HG02943 (cell line): ENCODE data around the gene TAF10.

Experiments used
- ATAC-seq: cut with Tn5 transposase; IDR thresholded peaks from one replicate; pipeline ENCODE4 v1.9.1; 2021; ENCODE audit warnings: mild to moderate bottlenecking, low read depth, moderate library complexity; ENCODE audit not compliant: unreplicated experiment

TAF10 gene

DNA sequence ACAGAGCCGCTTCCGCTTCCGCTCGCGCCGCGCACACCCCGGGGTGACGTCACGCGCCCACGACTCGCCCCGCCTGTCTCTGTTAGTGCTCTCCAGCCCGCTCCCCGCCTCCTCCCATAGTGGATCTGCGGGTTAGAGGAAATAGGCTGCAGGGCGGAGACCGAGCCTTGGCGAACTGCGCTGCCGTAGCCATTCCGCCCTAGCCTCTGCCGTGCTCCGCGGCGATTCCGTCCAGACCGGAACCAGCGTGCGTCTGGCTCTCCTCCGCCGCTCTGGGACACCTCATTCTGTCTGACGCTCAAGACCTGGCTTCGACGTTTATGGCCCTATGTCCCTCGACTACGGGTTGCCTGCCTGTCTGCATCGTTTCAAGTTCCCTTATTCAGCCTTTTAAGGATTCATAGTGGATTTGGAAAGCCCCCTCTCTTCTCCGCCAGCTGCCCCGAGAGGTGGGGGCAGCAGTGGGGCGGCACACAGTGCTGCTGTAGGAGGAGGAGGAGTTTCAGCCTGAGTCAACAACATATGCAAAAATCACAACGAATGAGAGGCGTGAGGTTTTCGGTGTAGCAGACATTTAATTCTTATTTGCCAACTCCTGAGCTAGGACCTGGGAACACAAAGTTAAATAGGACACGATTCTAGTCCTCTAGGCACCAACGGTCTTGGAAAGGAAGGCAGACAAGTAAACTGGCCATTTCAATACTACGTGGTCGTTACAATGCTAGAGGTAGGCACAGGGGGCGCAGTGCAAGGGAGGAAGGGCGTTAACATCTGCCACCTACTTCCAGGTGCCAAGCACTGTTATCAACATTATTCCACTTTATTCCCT lies at the start of gene TAF10:
Gene TAF10, minus strand, starts transcription at position 4 of the 829 bp plus-strand sequence. CDS start 27 bp downstream, outside the sequence.
- ATAC-seq = peak; percentile 89

DNA sequence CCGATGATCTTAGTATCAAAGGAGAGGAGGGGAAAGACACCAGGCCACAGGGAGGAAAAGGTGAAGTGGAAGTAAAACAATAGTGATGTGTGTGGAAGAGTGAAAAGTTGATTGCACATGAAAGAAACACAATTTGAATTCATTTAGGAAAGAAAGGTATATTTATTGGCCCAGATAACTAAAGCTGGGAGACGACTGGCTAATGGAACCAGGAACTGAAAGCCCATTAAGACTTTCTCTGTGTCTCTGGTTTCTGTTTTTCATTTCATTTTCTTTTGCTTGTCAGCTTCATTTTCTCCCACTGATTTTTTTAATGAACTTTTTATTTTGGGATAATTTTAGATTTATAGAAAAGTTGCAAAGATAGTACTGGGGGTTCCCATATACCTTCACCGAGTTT lies 48.7 kb upstream of the TAF10 start:
- no peak for ATAC-seq

DNA sequence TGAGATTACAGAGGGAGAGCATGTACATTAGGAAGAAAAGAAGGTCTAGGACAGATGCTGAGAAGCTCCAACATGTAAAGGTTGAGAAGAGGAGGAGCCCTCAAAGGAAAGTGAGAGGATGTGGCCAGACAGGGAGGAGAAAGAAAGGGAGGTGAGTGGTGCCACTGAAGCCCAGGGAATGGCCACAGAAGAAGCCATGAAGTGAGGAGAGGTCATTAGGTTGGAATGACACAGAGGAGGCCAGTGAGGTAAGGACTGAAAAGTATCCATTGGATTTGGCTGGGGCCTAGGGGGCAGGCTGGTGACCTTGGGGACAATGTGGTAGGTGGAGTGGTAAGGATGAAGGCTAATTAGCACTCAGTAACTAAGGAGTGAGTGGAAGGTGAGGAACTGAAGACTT lies 46.6 kb upstream of the TAF10 start:
- ATAC-seq = no peak

DNA sequence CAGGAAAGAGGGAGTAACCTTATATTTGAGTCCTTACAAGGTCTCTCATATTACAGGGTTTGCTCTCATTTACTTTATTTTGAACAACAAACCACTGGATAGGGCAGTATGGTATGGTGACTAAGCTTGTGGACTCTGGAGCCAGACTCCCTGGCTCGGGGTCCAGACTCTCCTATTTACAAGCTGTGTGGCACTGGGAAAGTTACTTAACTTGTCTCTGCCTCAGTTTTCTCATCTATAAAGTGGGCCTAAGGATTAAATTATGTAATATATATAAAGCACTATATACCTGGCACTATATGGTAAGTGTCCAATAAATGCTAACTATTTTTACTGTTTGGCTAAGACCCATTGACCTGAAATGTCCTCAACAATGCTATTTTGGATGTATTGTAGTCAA lies 45.3 kb upstream of the TAF10 start:
- ATAC-seq = no peak

- ATAC-seq = no peak
Observed at GRCh38 chr11:6656936-6657335, 44.9 kb upstream of the TAF10 start.

DNA sequence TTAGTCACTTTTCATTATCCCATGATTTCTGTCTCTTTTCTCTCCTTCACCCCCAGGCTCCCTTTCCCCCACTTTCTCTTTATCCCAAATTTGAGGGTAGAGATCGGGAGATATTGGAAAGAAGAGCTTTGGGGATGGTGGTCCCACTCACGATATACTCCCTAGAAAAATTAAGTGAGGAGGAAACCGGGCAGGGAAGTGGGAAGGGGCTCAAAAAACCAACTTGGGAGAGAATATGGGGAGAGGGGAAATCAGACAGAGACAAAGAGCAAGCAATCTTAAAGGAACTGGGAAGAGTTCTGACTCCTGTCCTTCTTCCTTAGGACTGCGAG lies 44.5 kb upstream of the TAF10 start:
- no peak for ATAC-seq

DNA sequence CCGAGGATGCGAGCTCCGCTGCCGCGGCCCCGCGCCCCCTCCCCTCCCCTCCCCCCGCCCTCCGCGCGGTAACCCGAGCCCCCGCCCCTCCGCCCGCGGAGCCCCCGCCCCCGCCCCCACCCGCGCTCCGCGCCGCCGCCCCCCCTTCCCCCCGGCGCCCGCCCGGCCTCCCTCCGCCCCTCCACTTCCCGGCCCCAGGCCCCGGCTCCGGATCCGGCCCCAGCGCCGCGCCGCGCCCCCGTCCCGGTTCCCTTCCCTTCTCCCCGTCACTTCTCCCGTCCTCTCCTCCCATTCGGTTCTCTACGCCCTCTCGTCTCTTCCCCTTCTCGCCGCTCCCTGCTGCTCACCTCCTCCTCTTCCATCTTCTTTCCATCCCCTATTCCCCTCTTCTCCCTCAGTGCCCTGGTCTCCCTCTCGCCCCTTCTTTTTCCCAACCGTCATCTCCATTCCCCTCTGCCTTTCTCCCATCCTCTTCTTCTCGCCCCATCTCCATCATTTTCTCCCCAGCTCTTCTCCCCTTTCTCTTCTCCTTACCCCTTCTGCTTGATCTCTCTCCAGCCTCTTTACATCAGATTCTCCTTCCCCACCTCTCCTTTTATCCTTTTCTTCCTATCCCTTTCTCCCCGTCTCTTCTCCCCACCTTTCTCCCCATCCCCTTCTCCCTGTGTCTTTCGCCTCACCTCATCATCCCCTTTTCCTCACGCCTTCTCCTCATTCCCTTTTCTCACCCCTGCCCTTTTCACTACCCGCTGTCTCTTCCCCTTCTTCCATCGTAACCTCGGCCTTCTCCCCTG lies 44.0 kb upstream of the TAF10 start, which contains the start of gene DCHS1:
Gene DCHS1, minus strand, starts transcription at position 20 of the 794 bp plus-strand sequence. CDS start 14,196 bp downstream, outside the sequence.
- no peak for ATAC-seq

DNA sequence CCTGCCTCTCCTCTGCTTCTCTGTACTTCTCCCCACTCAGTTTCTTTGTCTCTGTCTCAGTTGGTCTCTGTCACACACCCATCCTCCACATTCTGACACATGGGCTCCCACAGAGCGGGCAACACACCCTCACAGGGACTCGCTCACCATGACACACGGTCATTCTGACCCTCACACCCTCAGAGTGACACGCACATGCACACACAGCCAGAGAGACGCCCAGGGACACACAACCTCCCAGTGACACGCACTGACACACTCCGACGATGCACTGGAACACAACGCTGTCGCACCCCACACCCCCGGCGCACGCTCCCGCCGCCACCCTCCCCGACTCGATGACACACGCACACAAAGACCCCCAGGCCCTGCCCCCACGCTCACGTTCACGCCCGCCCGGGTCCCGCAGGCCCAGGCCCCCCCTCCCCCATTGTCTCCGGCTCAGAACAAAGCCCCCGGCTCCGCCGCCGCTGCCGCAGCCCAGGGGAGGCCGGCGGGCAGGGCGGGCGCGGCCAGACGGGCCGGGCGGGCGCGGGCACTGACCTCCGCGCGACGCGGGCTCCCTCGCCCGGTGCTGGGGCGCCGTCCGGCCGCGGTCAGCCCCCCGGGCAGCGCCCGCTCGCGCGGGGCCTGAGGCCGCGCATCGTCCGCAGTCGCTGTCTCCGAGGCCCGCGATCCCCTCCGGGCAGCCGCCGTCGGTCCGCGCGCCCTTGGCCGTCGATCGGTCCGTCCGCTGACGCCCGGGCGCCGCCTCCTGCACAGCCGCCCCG lies 43.2 kb upstream of the TAF10 start:
- no peak for ATAC-seq

GRCh38 chr11:6654281-6655019 lies 42.4 kb upstream of the TAF10 start:
- no peak for ATAC-seq

DNA sequence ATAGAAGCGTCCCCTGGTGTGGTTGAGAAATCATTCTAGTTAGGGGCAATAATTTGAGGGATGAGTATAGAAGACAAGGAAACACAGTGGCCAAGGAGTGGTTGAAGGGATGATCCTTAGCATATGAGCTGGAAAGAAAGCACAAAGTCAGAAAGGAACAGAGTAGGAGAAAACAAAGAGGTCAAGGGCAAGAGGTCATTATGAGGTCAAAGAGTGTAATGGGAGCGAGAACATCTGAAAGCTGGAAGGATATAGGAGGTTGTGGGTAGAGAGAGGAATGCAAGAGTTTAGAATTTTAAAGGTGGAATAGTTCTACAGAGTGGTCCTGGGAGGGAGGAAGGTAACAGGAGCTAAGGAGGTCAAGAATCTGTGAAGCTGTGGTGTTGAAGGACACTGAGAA lies 41.6 kb upstream of the TAF10 start:
- ATAC-seq = no peak

GRCh38 chr11:6653097-6653496 lies 41.1 kb upstream of the TAF10 start:
- ATAC-seq = no peak

DNA sequence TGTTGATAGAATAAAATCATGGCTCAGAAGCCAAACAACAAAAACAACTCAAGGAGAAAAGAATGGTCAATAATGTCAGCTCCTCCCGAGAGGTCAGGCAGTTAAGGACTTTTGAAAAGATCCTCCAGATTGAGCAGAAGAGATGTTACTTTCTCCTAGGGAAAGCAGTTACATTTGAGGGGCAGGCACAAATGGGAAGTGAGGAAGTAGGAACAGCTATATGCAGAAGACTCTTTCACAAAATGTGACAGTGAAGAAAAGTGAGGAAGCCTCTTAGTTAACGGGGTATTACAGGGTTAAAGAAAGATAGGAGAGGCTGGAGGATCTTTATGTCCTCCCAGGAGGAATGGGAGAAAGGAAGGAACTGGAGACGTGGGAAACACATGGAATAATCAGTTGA lies 40.2 kb upstream of the TAF10 start:
- ATAC-seq = no peak

DNA sequence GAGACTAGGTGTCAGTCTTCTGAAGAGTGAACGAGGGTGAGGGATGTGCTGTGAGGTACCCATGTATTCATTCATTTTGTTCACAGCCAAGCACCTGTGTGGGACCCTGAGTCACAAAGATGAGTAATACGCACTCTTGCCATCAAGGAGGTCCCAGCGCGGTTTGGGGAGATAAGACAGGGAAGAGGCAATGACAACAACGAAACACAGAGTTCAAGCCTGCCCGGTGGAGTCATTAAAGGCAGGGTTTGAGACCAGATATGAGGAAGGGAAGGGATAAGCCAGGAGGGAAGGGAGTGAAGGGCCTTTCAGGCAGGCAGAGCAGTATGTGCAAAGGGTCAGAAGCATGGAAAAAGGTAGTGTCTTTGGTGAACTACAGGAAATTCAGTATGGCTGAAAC lies 39.0 kb upstream of the TAF10 start:
- ATAC-seq = no peak

DNA sequence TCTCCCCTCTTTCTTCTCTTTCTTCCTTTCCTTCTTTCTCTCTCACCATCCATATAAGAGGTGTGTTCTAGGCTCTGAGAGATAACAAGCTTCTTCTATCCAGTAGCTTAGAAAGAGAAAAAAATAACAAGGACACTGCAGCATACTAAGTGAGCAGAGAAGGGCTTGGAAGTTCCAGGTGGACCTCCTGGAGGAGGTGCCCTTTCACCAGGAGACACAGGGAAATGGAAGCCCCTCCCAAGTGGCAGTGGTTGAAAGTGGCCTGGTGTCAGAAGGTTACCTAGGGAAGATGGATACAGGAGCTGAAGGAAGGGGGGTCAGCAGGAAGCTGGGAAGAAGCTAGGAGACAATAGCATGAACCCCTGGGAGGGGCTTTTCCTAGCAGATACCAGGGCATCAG lies 38.1 kb upstream of the TAF10 start:
- no peak for ATAC-seq

DNA sequence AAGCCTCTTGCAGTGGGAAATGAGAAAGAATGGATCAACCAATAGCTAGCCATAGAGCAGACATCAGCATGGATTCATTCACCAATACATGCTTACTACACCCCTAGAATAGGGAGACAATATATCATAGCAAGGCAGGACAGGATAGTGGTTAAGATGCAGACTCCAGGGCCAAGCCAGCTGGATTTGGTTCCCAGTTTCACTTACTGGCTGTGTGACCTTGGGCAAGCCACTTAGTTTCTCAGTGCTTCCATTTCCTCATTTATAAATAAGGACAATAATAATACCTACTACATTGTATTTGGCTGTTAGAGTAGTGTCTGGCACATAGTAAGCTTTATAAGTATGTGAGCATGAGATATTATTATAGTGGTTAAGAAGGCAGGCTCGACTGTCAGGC lies 36.5 kb upstream of the TAF10 start:
- no peak for ATAC-seq

- ATAC-seq = no peak
Observed at GRCh38 chr11:6647836-6648235, 35.8 kb upstream of the TAF10 start.

GRCh38 chr11:6646918-6647679 lies 35.1 kb upstream of the TAF10 start:
- ATAC-seq = peak; percentile 91

DNA sequence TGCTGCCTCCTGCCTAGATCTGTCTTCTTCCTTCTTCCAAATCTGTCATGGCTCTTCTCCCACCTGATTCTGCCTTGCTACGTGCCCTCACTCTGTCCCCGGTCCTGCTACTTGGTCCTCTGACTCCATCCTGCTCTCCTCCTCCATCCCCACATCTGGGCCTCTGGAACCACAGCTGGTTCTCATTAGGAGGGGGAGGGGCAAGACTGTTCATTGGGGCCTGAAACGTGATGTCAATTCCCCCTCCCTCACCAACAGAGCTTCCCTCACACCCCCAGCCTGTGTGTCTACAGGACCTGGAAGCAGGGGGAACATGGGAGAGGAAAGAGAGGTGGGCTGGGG lies 34.5 kb upstream of the TAF10 start:
- peak; percentile 14 for ATAC-seq

GRCh38 chr11:6646071-6646470 lies 34.1 kb upstream of the TAF10 start:
- no peak for ATAC-seq

GRCh38 chr11:6642957-6643356 lies 30.9 kb upstream of the TAF10 start:
- no peak for ATAC-seq
